Gastrocnemius medialis (tissue), 4 donors: Measurements from ENCODE around the gene LCN2.

ENCODE experiments used
- CTCF ChIP-seq, 5 experiments: fragments of 450-650 bp in 3 of 5; fragments of 200-600 bp in 2 of 5; sonication (generic) in 2 of 5; IDR thresholded peaks in 4 of 5; conservative IDR thresholded peaks in 1 of 5; 1 replicate in 4 of 5; 2 replicates in 1 of 5; pipeline ENCODE4 v1.5.1; 2016 to 2019; ENCODE audit warnings: antibody characterized with exemption in 5 of 5, mild to moderate bottlenecking in 3 of 5, moderate library complexity in 3 of 5
- POLR2A ChIP-seq, 2 donors: fragments of 450-650 bp; IDR thresholded peaks; one replicate each; pipeline ENCODE4 v1.6.1; 2017; ENCODE audit warnings: antibody characterized with exemption in 2 of 2, mild to moderate bottlenecking in 2 of 2, moderate library complexity in 2 of 2

- TF ChIP-seq CTCF (IDR thresholded peaks at IDR 0.05 in 4 of 5, conservative IDR thresholded peaks at IDR 0.05 in 1 of 5) = no peak
- no peak for TF ChIP-seq POLR2A (IDR thresholded peaks at IDR 0.05)
These were observed 38.1 kb downstream of the LCN2 start for GRCh38 chr9:128187361-128187760.
